MV-4-11 (cell line): Measurements from ENCODE around the gene RHEB.

Source experiments
- DNase-seq: peaks from one replicate; lab custom pipeline; 2025; lab: John Stamatoyannopoulos, UW

Gene RHEB

GRCh38 chr7:151503902-151504714 is 15.6 kb downstream of the RHEB start:
- DNase-seq = peak; percentile 82

- DNase-seq = no peak
Measured at GRCh38 chr7:151501676-151502075, 18.0 kb downstream of the RHEB start.

- DNase-seq = no peak
Measured at GRCh38 chr7:151498495-151498894, 21.2 kb downstream of the RHEB start.

- DNase-seq = no peak
Measured at GRCh38 chr7:151497306-151497871, 22.3 kb downstream of the RHEB start.

- DNase-seq = no peak
Measured at GRCh38 chr7:151495360-151495759, 24.3 kb downstream of the RHEB start.

GRCh38 chr7:151494298-151495284 is 25.1 kb downstream of the RHEB start:
- no peak for DNase-seq

GRCh38 chr7:151493083-151493482 is 26.6 kb downstream of the RHEB start:
- no peak for DNase-seq

GRCh38 chr7:151491859-151492258 is 27.8 kb downstream of the RHEB start:
- peak; percentile 91 for DNase-seq

- DNase-seq = no peak
Measured at GRCh38 chr7:151490456-151491105, 29.1 kb downstream of the RHEB start.

GRCh38 chr7:151489498-151489897 is 30.2 kb downstream of the RHEB start:
- DNase-seq = no peak

GRCh38 chr7:151488096-151488495 is 31.6 kb downstream of the RHEB start:
- no peak for DNase-seq

GRCh38 chr7:151487228-151487627 is 32.5 kb downstream of the RHEB start:
- no peak for DNase-seq

GRCh38 chr7:151486074-151486473 is 33.6 kb downstream of the RHEB start:
- DNase-seq = no peak

- DNase-seq = peak; percentile 87
Measured at GRCh38 chr7:151484971-151485707, 34.6 kb downstream of the RHEB start.

GRCh38 chr7:151483711-151483983 is 36.0 kb downstream of the RHEB start:
- DNase-seq = no peak

- DNase-seq = no peak
Measured at GRCh38 chr7:151482883-151483710, 36.6 kb downstream of the RHEB start.

- DNase-seq = no peak
Measured at GRCh38 chr7:151481650-151482505, 37.8 kb downstream of the RHEB start.

- no peak for DNase-seq
Measured at GRCh38 chr7:151477867-151478266, 41.8 kb downstream of the RHEB start.

GRCh38 chr7:151472644-151473380 is 46.9 kb downstream of the RHEB start:
- DNase-seq = peak; percentile 66
